NCI-H1694 (cell line): Measurements from ENCODE around the gene NCAPG2.
"Not testable (repeated sequence)": the region's sequence is repeated elsewhere in the genome, so short reads cannot be mapped to it uniquely, and the experiment has no call there.

Experiments
- DNase-seq: peaks from one replicate; lab custom pipeline; 2025; lab: John Stamatoyannopoulos, UW

Gene NCAPG2

DNA sequence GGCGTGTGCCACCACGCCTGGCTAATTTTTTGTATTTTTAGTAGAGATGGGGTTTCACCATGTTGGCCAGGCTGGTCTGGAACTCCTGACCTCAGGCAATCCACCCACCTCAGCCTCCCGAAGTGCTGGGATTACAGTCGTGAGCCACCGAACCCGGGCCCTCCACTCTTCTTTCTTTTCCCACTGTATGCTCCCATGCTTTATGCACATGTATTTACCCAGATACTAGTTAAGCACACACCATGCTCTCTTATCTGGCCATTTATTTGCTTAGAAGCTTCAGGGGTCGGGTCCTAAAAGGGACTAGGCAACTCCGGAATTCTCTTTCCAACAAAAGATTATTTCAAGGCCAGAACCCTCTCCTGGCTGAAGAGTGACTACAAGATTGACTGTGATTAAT is 78.3 kb downstream of the NCAPG2 start:
- not testable (repeated sequence) for DNase-seq

DNA sequence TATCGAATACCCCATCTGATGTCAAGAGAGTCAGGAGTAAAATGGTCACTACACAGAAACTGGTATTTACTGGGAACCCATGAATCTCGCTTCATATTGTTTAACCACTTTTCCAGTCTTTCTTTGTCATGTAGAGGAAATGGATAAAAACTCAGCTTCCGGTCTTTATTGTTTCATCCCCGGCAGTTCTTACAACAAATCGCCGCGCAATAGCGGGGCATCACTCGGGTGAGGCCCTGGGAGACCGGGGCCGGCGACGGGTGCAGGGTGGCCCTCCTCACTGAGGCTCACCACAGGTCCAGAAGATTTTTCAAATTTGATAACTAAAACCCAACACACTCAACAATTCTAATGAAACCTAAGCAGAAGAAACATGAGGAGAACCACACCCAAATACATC is 81.4 kb downstream of the NCAPG2 start:
- no peak for DNase-seq

GRCh38 chr7:158620839-158621441 is 83.7 kb downstream of the NCAPG2 start:
- no peak for DNase-seq

DNA sequence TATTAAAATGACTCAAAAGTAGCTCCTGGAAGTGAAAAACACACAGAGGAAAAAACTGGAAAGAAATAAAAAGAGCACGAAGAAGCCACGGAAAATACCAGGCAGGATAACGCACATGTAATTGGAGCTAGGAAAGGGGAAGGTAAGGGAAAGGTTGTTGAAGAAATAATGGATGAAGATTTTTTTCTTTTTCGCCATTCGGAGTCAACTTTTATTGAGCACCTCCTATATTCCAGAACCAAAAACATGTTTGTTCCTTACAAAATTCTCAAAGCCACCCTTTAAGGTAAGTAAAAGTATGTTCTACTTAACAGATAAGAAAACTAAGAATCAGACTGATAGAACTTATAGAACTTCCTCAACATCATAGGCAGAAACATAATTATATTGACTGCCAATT is 84.2 kb downstream of the NCAPG2 start:
- no peak for DNase-seq

- DNase-seq = no peak
These were observed 85.9 kb downstream of the NCAPG2 start for GRCh38 chr7:158618745-158619140.

- no peak for DNase-seq
These were observed 86.9 kb downstream of the NCAPG2 start for GRCh38 chr7:158617737-158618128.

- no peak for DNase-seq
These were observed 88.6 kb downstream of the NCAPG2 start for GRCh38 chr7:158616050-158616449.

DNA sequence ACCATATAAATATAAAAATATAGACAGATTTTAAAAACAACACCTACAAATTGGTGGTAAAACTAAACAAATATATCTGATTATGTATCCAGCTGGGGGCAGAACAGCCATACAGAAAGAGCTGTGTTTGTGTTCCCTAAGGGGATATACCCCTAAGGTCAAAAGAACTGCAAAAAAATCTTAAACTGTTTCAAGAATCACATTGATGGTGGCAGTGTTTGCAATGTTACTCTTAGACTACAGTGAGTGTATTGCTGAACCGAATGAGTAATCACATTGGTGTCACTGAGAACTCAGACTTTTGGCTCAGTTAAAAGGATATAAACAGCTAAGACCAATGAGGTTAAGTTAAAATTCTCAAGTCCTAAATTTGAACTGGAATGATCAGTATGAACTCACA is 89.9 kb downstream of the NCAPG2 start:
- no peak for DNase-seq

DNA sequence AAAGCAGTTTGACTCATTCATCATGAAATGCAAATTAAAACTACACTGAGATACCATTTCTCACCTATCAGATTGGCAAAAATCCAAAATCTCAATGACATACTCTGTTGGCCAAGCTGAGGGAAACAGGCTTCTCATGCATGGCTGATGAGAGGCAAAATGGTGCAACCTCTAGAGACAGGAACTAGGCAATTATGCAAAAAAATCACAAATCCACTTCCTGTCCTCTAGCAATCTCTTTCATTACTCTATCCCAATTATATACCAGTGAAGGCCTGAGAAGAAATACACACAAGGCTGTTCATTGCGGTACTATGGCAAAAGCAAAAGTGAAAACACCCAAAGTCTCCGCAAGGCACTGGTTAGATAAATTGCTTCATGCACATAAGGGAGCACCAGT is 91.1 kb downstream of the NCAPG2 start:
- no peak for DNase-seq

- DNase-seq = no peak
These were observed 92.1 kb downstream of the NCAPG2 start for GRCh38 chr7:158612546-158612945.

GRCh38 chr7:158611541-158611940 is 93.1 kb downstream of the NCAPG2 start:
- no peak for DNase-seq

DNA sequence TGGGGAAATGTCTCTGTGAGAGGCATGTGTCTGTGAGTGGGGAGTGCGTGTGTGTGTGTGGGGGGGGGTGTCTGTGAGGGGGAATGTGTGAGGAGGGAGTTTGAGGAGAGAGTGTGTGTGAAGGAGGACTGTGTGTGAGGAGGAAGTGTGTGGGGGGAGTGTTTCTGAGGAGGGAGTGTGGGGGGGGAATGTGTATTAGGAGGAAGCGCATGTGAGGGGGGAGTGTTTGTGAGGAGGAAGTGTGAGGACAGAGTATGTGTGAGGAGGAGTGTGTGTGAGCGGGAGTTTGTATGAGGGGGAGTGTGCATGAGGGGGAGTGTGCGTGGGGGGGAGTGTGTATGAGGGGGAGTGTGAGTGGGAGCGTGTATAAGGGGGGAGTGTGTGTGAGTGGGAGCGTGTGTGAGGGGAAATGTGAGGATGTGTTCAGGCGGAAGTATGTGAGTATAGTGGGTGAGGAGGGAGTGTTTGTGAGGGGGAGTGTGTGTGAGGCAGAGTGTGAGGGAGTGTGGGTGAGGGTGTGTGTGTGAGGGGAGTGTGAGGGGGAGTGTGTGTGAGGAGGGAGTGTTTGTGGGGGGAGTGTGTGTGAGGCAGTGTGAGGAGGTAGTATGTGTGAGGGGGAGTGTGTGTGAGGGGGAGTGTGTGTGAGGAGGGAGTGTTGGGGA is 95.2 kb downstream of the NCAPG2 start:
- no peak for DNase-seq

DNA sequence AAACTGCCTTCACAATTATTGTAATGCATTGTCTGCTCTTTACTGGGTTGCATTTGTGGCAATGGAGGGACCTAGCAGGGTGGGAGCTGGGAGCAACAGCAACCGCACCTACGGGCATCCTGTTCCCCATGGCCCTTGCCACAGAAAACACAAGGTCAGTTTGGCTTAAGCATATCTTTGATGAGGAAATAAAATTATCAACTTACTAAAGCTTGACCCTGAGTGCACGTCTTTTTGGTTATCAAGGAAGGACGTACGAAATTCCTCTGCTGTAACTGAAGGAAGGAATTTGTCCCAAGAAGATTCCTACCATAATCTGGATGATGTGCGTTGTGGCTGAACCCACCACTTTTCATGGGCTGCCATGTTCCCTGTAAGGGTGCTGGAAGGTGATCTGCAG is 97.0 kb downstream of the NCAPG2 start:
- DNase-seq = no peak

DNA sequence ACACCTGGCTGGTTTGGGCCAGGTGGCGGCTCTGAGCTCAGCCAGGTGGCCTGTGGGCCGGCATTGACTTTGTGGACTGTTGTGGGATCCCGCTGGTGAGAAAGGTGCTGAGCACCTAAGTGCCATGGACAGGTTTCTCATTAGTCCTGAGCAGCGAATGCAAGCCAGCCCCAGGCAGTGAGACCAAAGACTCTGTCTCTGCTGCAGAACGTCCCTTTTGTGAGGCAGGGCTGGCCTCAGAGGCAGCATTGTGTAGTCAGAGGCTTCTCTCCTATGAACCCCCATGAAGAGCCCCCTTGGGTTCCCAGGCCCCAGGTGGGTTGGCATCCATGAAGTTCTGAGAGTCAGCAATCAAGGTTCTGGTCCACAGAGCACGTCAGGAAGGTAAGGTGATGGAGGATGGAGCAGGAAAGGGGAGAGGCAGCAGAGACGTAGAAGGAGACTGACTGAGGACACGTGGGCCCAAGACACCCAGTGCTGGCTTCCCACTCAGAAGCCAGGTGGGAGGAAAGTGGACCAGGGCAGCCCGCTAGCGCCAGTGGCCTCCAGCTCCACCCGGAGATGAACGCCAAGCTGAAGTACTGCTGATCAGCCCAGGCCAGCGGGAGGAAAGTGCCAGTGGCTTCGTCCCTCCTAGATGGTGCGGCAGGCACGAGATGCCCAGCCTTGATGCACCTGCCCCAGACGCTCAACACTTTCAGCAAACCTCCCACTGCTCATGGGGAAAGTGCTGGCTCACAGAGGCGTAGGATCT is 97.8 kb downstream of the NCAPG2 start:
- DNase-seq = no peak

- no peak for DNase-seq
These were observed 98.5 kb downstream of the NCAPG2 start for GRCh38 chr7:158606129-158606528.

- no peak for DNase-seq
These were observed 100.5 kb downstream of the NCAPG2 start for GRCh38 chr7:158603773-158604755.

DNA sequence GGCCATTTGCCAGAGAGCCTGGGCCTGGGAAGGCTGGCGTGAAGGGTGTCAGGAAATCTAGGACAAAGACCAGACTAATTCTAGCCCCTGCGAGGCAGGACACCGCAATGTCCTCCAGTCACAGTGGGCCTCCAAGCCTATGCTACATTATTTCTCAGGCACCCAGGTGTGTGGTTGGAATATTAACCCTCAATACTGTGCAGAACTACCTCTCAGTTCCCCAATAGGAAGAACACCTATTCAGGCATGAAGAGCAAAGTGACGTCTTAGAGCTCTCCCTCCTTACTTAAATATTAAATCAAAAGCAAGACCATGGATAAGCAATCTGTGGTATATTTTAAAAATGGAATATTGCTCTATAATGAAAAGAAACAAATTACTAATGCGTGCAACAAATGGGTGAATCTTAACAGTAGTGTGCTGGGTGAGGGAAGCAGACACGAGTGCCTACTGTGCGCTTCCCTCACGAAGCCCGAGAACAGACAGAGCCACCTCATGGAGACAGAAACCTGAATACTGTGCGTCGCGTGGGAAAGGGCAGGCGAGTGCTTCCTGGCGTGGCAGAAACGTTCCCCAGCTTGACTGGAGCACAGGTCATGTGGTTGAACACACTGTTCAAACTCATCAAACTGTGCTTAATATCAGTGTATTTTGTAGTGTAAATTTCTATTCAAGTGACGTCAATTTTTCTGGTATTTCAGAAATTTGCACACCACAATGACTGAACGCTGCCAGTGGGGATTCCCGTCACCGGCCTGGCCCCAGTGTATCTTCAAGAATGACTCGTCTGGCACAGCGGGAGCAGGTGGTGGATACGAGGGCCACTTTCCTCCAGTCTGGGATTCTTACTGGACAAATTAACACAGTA is 101.5 kb downstream of the NCAPG2 start:
- DNase-seq = no peak

GRCh38 chr7:158602041-158602440 is 102.6 kb downstream of the NCAPG2 start:
- no peak for DNase-seq

DNA sequence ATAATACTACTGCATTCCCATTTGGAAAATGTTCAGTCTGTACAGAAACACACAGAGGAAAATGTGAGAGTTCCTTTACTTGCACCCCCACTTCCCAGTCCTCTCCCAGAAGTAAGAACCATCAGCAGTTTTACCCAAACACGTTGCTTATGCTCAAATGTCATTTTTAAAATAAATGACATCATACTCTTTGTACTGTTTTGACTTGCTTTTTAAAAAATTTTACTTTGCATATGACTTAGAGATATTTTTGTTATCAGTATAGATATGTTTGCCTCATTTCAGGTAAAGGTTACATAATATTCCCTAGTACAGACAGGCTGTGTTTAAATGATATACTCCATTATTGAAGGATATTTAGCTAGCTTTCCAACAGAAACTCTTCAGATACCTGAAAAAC is 103.5 kb downstream of the NCAPG2 start:
- DNase-seq = no peak

DNA sequence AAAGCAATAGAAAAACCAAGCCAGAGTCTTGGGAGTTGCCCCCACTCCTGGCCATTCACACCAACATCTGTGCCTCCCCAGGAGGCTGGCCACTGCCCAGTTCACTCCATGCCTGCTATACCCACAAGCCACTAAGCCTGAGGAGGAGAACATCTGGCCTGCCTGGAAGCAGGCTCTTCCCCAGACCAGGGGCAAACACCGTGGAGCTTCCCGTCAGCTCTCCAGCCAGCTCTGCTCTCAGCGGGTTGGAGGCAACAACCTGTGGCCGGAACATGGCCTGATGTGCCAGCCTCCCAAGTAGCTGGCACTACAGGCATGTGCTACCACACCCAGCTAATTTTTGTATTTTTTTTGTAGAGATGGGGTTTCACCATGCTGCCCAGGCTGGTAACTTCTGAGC is 107.9 kb downstream of the NCAPG2 start:
- DNase-seq = no peak

- DNase-seq = no peak
These were observed 108.3 kb downstream of the NCAPG2 start for GRCh38 chr7:158596309-158596708.
